Testis (tissue), 3 donors: ENCODE results near the gene KCNN2. TPM values are rescaled to one million over a fixed set of nuclear protein-coding genes. Genes with fewer than 3 reads are reported as not detected.

ENCODE experiments used
- DNase-seq: peaks from one replicate; pipeline ENCODE4 v3.0.0-alpha.2; 2019
- H3K27ac ChIP-seq, 2 donors: fragments of 200-600 bp; sonication (generic); one replicate each; pipeline ENCODE4 v1.5.1; 2019
- H3K27me3 ChIP-seq: fragments of 200-600 bp; sonication (generic); one replicate; pipeline ENCODE4 v1.5.1; 2019
- H3K36me3 ChIP-seq: fragments of 200-600 bp; sonication (generic); one replicate; pipeline ENCODE4 v1.5.1; 2017; ENCODE audit warnings: low read depth; ENCODE audit errors: missing control alignments
- H3K4me1 ChIP-seq: fragments of 200-600 bp; sonication (generic); one replicate; pipeline ENCODE4 v1.5.1; 2019
- H3K4me3 ChIP-seq, 2 donors: fragments of 200-600 bp; sonication (generic); one replicate each; pipeline ENCODE4 v1.5.1; 2017 to 2019
- H3K9me3 ChIP-seq: fragments of 200-600 bp; sonication (generic); one replicate; pipeline ENCODE4 v1.5.1; 2017
- POLR2A ChIP-seq: fragments of 450-650 bp; IDR thresholded peaks from one replicate; pipeline ENCODE4 v1.6.1; 2017; ENCODE audit warnings: antibody characterized with exemption, mild to moderate bottlenecking, moderate library complexity
- WGBS, 2 donors: methylation state at CpG; one replicate each; pipeline ENCODE4 v1.1.5; 2018; 5-methylcytosine and 5-hydroxymethylcytosine counted together
- intact Hi-C: fragments of 100-400 bp; cut with DNase I; formaldehyde crosslinking; loops from one replicate; pipeline ENCODE4 v1.15.1; 2023; ENCODE audit warnings: low total_unique reads
- polyA plus RNA-seq: library from polyadenylated mRNA; stranded (reverse); fragments of 350-450 nt; fragmentation: Illumina TruSeq; extraction: RNeasy Lipid Tissue Mini Kit (QIAGEN cat#74804); gene quantifications from one replicate; pipeline ENCODE4 v1.2.3, GENCODE V29; 2014; ENCODE audit warnings: low read depth, low replicate concordance; ENCODE audit not compliant: insufficient read depth
- total RNA-seq, 2 donors: library from RNA; depleted of rRNA; stranded (reverse); fragments of >200 nt; gene quantifications; one replicate each; pipeline ENCODE4 v1.2.3, GENCODE V29; 2016
- TF ChIP-seq, protein P1 (sequence below), 3 experiments: fragments of 450-650 bp in 2 of 3; fragments of 200-600 bp in 1 of 3; sonication (generic) in 1 of 3; IDR thresholded peaks; one replicate each; pipeline ENCODE4 v1.5.1; 2016 to 2019; ENCODE audit warnings: antibody characterized with exemption in 3 of 3, mild to moderate bottlenecking in 2 of 3, moderate library complexity in 1 of 3

KCNN2 gene
- total and polyA plus RNA-seq, 3 donors from 2014 or later, result 2.7 to 9.7 (median 7.3) TPM

DNA sequence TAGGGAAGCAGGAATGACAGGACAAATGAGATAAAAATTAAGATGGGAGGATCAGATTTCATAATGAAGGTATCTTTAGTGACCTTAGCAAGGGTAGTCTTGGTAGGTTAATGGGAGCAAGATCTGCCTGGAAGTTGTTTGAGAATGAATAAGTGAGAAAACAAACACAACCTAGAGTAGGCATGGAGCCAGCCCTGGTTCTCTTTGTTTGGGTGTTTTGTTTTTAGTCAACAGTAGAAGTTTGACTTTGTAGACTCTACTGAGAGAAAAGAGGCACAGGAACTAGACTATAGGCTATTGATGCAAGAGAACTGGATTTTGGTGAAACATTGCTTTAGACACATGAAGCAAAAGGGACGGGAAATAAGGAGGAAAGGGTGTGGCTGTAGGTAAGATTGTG lies 40.3 kb downstream of the KCNN2 start:
- DNase-seq, result no peak
- no peaks in the 10 kb centered on the region for H3K9me3 ChIP-seq
- WGBS, 2 donors, result 85 to 100% methylated on average over 1 of the region's 1 CpG
- H3K36me3 ChIP-seq, result no peaks in the 10 kb centered on the region
- no peak overlapping the region for H3K4me3 ChIP-seq
- H3K27ac ChIP-seq, result no peak overlapping the region
- H3K27me3 ChIP-seq, result no peaks in the 10 kb centered on the region
- no peak for TF ChIP-seq POLR2A
- TF ChIP-seq, protein P1, sequence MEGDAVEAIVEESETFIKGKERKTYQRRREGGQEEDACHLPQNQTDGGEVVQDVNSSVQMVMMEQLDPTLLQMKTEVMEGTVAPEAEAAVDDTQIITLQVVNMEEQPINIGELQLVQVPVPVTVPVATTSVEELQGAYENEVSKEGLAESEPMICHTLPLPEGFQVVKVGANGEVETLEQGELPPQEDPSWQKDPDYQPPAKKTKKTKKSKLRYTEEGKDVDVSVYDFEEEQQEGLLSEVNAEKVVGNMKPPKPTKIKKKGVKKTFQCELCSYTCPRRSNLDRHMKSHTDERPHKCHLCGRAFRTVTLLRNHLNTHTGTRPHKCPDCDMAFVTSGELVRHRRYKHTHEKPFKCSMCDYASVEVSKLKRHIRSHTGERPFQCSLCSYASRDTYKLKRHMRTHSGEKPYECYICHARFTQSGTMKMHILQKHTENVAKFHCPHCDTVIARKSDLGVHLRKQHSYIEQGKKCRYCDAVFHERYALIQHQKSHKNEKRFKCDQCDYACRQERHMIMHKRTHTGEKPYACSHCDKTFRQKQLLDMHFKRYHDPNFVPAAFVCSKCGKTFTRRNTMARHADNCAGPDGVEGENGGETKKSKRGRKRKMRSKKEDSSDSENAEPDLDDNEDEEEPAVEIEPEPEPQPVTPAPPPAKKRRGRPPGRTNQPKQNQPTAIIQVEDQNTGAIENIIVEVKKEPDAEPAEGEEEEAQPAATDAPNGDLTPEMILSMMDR (IDR thresholded peaks at IDR 0.05), result no peak
- H3K4me1 ChIP-seq, result no peaks in the 10 kb centered on the region
- intact Hi-C loops, result no loop called here

GRCh38 chr5:114407783-114408182 lies 45.9 kb downstream of the KCNN2 start:
- Histone ChIP-seq H3K4me1 (no peaks in the 10 kb centered on the region), H3K36me3 (no peaks in the 10 kb centered on the region), H3K4me3 (no peak overlapping the region), H3K27me3 (no peaks in the 10 kb centered on the region), H3K27ac (no peak overlapping the region), H3K9me3 (no peaks in the 10 kb centered on the region)
- TF ChIP-seq, protein P1 (IDR thresholded peaks at IDR 0.05), result no peak
- no peak for TF ChIP-seq POLR2A
- intact Hi-C loops, result no loop called here
- WGBS, 2 donors, result 79 to 94% methylated on average over 3 of the region's 3 CpGs
- DNase-seq, result no peak

DNA sequence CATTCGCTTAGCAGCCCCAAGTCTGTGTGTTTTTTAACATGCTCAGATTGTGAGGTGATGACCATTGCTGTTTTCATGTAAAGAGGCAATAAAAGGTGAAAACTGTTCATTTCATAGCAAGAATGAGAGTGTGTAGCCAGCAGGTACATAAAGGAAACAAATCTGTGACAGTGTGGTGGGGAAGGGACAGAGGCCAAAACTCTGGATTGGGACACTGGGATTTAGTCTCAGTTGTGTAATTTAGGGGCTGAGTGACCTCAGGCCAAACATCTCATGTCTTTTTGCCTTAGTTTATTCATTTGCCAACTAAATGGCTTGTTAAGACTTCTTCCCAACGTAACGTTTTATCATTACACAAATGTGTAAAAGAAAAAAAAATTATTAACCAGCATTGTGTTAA lies 47.0 kb downstream of the KCNN2 start:
- H3K9me3 ChIP-seq, result no peaks in the 10 kb centered on the region
- intact Hi-C loops, result no loop called here
- TF ChIP-seq, protein P1 (IDR thresholded peaks at IDR 0.05), result no peak
- no peak for TF ChIP-seq POLR2A
- WGBS, 2 donors, result 80 to 84% methylated on average over 3 of the region's 3 CpGs
- H3K27ac ChIP-seq, result no peak overlapping the region
- no peak overlapping the region for H3K4me3 ChIP-seq
- no peaks in the 10 kb centered on the region for H3K36me3 ChIP-seq
- H3K4me1 ChIP-seq, result no peaks in the 10 kb centered on the region
- DNase-seq, result no peak
- no peaks in the 10 kb centered on the region for H3K27me3 ChIP-seq

- Histone ChIP-seq H3K36me3 (no peaks in the 10 kb centered on the region), H3K9me3 (no peaks in the 10 kb centered on the region), H3K4me1 (no peaks in the 10 kb centered on the region), H3K27ac (no peak overlapping the region), H3K4me3 (no peak overlapping the region), H3K27me3 (no peaks in the 10 kb centered on the region)
- intact Hi-C loops, result no loop called here
- WGBS, 2 donors, result 70 to 83% methylated on average over 2 to 3 of the region's 3 CpGs
- no peak for DNase-seq
- TF ChIP-seq POLR2A, result no peak
- TF ChIP-seq, protein P1 (IDR thresholded peaks at IDR 0.05), result no peak
These were observed 49.6 kb downstream of the KCNN2 start for GRCh38 chr5:114411380-114411931.

DNA sequence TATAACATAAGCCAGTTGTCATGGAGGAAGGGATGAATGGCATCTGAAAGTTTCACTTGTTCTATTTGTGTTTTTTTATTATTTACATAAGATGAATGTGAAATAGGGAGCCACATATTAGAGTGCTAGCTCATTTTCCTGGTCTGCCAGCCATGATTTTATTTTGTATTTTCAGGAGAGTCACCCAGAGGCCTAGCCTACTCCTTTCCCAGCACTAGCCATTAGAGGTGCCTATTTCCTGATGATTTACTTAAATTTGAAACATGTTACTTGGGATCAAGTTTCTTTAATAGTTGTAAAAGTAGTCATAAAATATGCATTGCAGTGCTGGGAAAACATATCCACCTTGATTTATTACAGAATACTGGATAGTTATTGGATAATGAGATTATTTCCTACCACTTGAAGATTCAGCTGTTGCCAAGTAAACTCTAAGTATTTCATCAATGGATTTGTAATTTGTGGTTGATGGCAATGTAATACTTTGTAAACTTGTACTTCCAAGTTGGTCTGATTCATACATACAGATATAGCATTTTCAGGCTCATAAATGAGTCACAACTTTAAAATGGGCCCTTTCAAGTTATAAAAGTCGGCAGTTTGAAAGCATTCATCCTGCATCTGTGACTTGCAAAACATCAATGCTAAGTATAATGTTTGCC lies 50.8 kb downstream of the KCNN2 start:
- no peaks in the 10 kb centered on the region for H3K27me3 ChIP-seq
- no peak for TF ChIP-seq POLR2A
- TF ChIP-seq, protein P1 (IDR thresholded peaks at IDR 0.05), result no peak
- H3K9me3 ChIP-seq, result no peaks in the 10 kb centered on the region
- no peaks in the 10 kb centered on the region for H3K36me3 ChIP-seq
- DNase-seq, result no peak
- intact Hi-C loops, result no loop called here
- H3K27ac ChIP-seq, result no peak overlapping the region
- no peaks in the 10 kb centered on the region for H3K4me1 ChIP-seq
- 73 to 82% methylated on average over 1 of the region's 1 CpG for WGBS, 2 donors
- no peak overlapping the region for H3K4me3 ChIP-seq
